GM18511 (cell line): ENCODE measurements around the gene MPPED1.

Source experiments
- ATAC-seq: cut with Tn5 transposase; IDR thresholded peaks from one replicate; pipeline ENCODE4 v1.9.1; 2021; ENCODE audit warnings: mild to moderate bottlenecking, moderate library complexity; ENCODE audit not compliant: unreplicated experiment

MPPED1 gene

GRCh38 chr22:43514476-43515157 lies 102.8 kb downstream of the MPPED1 start:
- no peak for ATAC-seq

DNA sequence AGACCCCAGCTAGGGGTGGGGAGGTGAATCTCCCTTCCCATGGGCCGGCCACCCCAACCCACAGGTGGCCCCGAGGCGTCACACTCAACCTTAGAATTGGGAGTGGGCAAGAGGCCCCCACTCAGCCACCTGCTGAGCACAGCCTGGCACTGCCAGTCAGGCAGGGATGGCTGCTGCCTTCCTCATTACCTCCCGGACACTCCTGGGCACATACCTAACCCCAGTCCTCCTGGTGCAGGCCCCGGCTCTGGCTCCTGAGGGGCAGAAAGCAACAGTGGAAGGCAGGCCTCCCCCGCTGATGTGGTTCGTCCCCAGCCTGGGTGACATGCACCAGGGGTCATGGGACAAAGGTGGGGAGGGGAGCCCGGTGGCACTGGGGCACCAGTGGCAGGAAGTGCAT lies 103.6 kb downstream of the MPPED1 start:
- no peak for ATAC-seq

GRCh38 chr22:43515902-43516301 lies 104.1 kb downstream of the MPPED1 start:
- no peak for ATAC-seq

DNA sequence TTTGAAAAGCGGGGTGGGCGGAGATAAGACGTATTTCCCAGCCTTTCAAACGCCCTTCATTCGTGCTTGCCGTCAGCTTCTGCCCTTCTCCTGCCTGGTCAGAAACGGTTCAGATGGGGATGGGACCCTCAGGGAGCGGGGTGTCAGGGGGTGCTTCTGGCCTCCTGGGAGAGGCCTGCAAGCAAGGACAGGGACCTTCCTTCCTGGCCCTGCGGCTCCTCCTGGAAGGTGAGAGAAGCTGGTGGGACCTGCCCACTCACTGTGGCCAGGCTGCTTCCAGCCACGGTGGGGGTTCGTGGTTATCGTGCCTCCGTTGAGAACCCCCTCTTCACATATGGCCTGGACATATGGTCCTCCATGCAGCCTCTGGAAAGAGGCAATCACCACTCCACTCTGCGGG lies 104.6 kb downstream of the MPPED1 start:
- ATAC-seq, result no peak

DNA sequence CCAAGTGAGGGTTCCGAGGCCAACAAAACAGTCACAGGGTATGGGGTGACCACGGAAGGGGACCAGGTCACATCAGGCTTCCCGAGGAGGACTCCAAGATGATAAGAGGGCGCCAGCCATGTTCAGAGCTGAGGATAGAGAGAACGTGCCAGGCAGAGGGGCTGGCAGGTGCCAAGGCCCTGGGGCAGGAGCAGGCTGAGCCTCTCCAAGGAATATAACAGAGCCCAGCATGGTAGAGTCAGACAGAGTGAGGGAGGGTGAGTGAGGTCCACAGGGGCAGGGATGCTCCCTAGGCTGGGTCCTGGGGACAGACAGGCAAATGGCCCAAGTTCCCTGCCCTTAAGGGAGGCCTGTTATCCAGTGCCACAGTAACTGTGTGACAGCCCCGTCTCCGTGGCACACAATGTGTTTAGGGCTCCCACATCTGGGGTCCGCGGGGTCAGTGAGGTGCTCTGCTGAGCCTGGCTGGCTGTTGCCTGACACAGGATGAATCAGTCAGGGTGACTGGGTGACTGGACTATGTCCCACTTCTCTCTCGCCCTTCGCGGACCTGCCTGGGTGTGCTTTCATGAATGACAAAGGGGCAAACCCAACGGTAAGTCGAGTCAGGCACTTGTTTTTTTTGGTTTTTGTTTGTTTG lies 105.3 kb downstream of the MPPED1 start:
- no peak for ATAC-seq

DNA sequence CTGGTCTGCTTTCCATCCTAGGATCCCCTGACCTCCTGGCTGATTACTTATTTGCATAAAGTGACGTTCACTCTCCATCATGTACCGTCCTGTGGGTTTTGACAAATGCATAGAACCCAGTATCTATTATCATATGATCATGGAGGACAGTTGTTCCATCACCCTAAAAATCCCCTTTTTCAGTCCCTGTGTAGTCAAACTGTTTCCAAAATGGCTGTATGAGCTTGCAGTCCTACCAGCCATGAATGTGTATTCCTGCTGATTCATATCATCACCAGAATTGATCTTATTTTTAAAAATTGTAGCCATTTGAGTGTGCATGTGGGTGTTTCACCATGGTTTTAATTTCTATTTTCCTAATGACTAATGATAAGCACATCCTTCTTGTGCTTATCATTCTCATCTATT lies 108.8 kb downstream of the MPPED1 start:
- ATAC-seq, result no peak

DNA sequence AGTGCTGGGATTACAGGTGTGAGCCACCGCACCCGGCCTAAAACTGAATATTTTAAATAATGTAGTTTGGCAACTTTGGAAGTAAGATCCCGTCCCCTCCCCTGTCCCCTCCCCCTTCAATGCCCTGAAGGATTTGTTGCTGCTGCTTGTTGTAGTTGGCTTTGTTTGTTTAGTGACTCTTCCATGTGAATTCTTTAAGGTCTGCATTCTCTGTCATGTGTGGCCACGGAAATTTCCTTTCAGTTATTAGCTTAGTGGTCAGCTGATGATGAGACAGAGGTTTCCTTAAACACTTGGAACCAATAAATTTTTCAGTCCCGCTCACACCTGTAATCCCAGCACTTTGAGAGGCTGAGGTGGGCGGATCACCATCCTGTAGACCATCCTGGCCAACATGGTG lies 109.9 kb downstream of the MPPED1 start:
- no peak for ATAC-seq

DNA sequence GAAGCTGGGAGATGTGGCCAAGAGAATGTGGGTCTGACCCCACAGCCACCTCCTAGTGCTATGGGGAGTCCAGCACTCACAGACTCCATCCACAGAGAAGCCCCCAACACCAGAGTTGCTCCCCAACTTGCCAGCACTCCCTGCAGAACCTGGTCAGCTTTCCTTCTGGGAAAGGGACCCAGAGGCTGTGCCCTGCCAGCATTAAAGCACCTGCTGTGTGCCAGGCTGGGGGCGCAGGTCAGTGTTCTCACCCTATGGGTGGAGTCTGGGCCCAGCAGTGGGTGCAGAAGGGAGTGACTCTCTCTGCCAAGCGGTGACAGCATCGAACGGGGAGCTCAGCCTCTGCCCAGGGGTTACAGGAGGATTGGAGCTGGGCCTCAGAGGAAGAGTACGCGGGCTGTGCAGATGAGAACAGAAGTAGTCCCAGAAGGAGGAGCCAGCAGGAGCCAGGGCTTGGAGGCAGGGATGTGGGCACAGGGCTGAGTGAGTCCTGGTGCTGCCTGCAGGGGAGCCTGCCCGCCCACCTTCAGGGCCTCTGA lies 114.4 kb downstream of the MPPED1 start:
- ATAC-seq, result no peak

DNA sequence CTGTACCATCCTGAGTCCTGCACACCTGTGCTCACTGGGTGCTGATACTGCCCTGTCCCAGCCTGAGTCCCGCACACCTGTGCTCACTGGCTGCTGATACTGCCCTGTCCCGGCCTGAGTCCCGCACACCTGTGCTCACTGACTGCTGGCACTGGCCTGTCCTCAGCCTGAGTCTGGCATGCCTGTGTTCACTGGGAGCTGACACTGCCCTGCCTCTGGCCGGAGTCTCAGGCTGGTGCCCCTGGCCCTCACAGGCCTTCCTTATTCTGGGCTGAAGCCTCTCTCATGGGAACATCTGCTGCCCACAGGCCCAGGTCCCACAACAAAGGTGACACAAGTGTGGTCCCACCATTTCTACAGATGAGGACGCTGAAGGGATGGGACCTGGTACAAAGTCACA lies 115.1 kb downstream of the MPPED1 start:
- ATAC-seq, result no peak

GRCh38 chr22:43528601-43529360 lies 117.0 kb downstream of the MPPED1 start:
- no peak for ATAC-seq

DNA sequence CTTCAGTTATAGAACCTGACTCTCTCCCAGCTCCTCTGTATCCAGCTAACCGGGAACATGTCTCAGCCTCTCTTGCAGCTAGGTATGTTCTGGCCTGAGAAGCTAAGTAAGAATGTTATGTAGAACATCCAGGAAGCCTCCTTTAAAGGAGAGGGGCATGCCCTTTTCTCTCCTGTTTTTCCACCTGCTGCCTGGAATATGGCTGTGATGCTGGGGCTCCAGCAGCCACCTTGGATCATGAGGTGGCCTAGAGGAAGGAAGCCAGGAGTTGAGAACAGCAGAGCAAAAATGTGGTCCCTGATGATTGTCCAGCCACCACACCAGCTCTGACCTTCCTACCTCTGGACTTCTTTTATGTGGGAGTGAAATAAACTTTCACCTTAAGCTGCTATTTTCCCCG lies 117.6 kb downstream of the MPPED1 start:
- no peak for ATAC-seq

DNA sequence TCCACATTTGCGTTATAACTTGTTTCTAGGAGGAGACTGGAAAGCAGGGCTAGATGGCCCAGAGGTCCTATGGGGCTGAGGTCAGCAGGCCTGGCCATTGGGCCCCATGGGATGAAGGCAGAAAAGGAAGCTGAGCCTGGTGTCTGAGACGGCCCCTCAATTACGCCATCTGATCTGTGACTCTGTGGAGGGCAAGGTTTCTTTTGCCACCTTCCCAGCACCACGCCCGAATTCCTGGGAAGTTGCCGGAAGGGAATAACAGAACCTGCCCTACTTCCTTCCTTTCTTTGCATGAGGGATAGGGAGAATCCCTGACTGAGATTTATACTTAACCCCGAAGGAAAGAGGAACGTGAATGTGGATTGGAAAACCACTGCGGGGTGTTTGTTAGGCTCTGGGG lies 118.1 kb downstream of the MPPED1 start:
- no peak for ATAC-seq

GRCh38 chr22:43530349-43531201 lies 118.8 kb downstream of the MPPED1 start:
- ATAC-seq, result no peak

GRCh38 chr22:43531651-43532050 lies 119.8 kb downstream of the MPPED1 start:
- ATAC-seq, result no peak

GRCh38 chr22:43532301-43533155 lies 120.7 kb downstream of the MPPED1 start:
- ATAC-seq, result no peak

DNA sequence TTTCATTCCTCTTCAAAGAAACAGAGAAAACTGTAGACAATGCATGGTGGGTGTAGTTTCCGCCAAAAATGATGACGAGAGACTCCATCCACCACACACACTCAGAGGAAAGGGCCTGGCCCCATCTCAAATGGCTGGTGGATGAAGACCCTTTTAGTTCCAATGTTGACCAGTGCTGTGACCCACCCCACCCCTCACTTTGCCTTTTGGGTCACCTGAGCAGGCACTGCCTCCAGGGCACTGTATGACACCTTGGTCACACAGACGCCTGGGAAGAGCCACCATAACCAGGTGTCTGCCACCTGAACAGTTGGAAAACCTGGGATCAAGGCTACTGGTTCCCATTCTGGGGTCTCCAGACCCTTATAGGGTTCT lies 121.3 kb downstream of the MPPED1 start:
- no peak for ATAC-seq

DNA sequence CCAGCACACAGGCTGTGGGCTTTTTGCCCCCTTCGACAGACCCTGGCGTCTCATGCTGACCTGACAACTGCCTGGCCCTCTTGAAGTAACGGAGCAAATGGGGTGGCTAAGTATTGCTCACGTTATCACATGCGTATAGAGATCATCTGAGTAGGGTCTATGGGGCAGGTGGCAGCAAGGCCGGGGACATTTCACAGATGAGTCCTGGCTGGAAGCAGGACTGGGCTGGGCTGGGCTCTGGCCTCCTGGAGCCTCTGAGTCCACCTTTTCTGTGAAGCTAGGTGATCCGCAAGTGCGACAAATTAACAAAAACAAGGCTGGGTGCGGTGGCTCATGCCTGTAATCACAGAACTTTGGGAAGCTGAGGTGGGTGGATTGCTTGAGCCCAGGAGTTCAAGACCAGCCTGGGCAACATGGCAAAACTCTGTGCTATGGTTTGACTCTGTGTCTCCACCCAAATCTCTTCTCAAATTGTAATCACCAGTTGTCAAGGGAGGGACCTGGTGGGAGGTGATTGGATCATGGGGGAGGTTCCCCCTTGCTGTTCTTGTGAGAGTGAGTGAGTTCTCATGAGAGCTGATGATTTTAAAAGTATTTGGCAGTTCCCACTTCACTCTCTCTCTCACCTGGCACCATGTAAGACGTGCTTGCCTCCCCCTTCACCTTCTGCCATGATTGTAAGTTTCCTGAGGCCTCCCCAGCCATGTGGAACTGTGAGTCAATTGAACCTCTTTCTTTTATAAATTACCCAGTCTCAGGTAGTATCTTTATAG lies 122.0 kb downstream of the MPPED1 start:
- no peak for ATAC-seq

DNA sequence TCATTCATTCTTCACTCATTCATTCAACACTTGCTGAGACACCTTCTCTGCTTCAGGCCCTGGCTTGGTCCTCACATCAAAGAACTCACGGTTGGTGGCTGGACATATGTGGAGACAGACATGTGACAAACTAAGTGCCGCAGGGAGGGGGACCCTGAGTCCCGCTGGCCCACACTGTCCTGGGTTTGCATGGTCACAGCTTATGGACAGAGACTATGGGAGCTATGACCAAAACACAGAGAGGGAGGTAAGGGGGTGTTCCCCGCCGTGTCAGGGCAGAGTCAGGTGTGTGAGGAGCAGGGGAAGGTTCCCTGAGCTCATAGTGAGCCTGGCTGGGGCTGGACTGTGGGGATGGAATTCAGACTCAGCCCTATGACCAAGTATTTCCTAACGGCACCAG lies 123.1 kb downstream of the MPPED1 start:
- no peak for ATAC-seq

- ATAC-seq, result no peak
Observed at GRCh38 chr22:43535336-43535735, 123.5 kb downstream of the MPPED1 start.
